ELR (cell line): ENCODE measurements around the gene ATP13A2.

Experiments
- DNase-seq: peaks from one replicate; pipeline ENCODE4 v3.0.0-alpha.2; 2015; ENCODE audit warnings: low read depth

The ATP13A2 gene

DNA sequence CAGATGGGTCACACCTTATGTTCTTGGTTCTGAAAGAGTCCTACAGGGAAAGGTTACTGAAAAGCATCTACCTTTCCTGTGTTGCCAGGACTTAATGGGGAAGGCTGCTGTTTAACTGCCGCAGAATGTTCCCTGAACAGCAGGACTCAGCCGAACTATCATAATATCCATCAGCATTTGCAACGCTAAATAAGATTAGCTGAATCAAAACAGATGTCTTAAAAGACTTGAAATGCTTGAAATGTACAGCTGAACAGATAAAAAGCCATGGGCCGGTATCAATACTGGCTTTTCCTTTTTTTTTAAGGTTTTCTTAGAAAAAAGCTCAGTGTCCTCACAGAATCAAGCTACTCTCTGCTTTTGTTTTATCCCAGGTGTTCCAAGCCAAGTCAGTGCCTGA lies 19.7 kb upstream of the ATP13A2 start:
- no peak for DNase-seq

DNA sequence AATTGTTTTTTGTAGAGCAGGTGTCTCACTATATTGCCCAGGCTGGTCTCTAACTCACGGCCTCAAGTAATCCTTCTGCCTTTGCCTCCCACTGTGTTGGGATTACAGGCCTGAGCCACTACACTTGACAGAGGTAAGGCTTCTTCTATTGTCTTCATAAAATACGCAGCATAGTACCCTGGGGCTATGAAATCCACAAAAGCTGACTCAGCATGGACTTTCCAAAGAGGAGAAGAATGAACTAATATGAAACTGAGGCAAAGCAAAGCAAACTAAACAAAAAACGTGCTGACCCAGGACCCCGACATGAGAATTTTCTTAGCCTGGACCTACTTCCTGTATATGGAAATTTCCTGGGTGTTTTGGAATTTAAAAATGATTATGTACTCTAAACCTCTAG lies 18.5 kb upstream of the ATP13A2 start:
- DNase-seq: no peak

DNA sequence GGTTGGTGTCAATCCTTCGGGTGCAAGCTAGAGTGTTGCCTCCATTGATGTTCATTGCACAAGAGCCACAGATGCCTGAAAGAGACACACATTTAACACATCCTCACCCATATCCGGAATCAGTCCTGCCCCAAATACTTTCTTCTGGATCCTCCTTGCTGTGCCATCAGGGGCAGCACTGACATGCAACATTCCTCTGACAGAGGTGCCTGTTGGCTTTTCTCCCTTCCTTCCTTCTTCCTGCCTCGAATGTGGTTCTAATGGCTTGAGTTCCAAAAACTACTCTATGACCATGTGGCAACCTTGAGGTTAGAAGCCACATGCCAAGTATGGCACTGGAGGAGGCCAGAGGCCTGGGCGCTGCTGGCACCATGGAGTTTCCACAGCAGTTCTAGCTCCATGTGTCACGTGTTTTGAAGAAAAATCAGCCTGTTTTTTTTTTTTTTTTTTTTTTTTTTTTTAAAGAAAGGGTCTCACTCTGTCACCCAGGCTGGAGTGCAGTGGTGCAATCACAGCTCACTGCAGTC lies 17.0 kb upstream of the ATP13A2 start:
- no peak for DNase-seq

DNA sequence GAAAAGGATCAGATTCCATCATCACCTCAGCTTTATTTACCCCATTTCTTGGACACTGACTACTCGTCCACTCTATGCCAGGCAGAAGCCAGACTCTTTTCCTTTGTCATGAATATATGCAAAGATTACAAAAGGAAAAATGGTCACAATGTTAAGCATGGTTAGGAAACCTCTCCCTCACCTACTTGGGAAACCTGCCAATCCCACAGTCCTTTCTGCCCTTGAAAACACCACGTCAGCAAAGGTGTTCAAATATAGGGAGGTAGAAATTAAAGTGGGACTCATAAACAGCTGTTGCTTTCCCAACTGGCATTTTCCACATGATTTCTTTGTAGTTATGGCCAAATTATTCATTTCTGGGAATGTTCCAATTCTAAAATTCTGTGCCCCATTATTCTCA lies 16.2 kb upstream of the ATP13A2 start:
- DNase-seq: no peak

DNA sequence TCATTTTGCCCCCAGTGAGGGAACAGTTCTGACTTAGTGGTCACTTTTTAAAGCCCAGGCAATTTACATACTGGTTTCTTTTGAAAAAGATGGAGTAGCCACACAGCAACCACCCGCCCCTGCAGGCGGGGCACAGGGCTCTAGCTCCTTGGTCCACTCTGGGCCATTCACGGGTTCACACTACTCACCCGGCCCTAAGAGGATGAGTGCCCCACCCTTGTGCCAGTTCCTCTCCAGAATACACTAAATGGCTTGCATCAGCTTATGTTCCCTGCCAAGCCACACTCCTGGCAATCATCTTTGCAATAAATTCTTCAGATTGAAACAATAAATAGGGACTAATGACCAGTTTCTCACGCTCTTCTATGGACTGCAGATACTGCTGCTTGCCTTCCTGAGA lies 15.7 kb upstream of the ATP13A2 start:
- DNase-seq: no peak

DNA sequence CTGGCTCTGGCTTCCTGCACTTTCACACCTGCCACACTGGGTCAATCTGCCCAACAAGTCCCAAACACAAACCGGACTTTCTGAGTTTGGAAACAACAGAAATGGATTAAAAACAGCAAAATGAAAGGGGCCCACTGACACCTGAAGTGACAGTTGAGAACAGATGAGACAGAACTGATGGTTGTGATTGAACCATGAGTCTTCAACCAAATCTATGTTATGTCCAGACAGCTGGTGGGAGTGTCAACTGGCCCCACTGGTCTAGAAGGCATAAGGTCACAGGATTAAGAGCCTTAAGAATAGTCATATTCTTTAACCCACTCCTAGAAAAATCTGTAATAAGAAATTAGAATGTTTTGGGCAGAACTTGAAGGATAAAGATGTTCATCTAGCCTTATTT lies 13.0 kb upstream of the ATP13A2 start:
- no peak for DNase-seq

DNA sequence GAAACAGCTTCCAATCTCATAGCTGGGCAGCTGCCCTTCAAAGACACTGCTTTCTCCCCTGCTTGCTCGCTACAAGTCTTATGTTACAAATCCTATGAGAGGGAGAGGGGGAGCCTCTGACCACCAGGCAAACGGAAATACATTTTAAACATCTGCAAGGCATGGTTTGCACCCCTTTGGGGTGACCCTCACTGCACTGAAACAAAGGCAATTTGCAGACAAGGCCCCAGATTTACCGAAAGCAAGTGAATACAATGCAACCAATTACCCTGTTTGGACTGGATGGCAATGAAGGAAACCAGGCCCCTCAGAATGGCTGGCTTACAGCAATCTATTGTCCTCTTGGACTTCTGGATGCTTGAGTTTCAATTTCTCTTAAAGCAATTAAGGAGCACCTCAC lies 11.8 kb upstream of the ATP13A2 start:
- no peak for DNase-seq

DNA sequence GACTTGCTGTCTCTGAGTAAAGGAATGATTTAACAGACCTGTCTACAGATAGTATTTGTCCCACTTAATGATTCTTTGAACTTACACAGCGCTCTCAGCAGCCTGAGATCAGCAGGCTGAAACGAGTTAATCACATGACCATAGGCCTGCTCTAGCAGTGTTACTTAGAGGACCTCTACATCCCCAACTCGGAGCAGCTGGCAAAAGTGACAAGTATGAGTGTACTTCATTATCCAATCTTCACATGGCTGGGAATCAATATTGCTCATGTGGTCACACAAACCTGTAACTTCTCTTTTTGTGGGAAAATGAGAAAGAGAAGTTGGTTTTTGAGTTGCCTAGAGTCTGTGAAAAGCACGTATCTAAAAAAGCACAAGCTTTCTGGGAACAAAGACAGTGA lies 11.4 kb upstream of the ATP13A2 start:
- no peak for DNase-seq

DNA sequence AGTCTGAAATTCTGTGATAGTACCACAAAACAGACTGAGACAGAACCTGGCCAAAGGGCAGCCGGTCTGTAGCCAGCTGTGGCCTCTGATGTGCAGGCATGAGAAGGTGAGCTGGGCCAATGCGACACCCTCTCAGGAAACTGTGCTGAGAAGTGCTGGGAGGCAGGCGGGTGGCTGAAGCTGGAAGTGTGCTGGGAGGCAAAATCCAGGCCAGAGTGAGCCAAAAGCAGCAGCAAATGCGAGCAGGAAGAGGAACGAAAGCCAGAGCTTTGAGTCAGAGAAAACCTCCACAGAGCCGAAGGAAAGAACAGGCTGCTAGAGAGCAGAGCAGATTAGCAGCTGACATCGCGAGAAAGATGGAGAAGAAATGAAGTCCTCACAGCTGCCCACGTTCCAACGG lies 10.2 kb upstream of the ATP13A2 start:
- no peak for DNase-seq

DNA sequence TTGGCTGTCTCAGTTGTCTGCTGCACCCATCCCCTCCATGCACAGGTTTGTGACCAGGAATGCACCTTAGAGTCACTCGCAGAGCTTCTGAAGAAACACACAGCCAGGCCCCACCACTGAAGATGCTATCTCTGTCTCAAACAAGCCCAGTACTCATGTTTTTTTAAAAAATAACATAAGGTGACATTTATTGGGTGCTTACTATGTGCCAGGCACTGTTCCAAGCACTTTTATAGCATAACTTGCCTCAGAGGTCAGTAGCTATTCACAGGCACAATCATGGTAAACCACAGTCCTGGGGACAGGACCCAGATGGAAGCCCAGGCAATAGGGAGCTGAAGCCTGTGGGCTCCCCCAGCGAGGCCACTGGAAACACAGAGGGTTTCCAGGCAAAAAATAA lies 8.8 kb upstream of the ATP13A2 start:
- DNase-seq: no peak

DNA sequence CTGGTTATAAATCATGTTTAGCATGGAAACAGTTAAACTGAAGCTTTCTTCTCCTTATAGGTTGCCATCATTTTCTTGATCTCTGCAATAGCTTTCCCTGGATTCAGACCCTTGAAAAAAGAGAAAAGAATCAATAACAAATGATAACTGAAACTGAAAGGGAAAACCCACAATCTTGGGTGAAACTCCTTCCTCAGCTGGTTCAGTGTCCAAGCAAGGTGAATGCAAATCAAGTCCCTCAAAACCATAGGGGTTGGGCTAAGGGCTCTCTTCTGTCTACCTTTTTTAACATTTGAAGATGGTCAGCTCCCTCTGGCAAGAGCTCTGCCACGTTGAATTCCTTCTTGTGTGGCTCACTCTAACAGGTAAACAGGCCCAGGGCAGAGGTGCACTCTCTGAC lies 7.1 kb upstream of the ATP13A2 start:
- DNase-seq: no peak

DNA sequence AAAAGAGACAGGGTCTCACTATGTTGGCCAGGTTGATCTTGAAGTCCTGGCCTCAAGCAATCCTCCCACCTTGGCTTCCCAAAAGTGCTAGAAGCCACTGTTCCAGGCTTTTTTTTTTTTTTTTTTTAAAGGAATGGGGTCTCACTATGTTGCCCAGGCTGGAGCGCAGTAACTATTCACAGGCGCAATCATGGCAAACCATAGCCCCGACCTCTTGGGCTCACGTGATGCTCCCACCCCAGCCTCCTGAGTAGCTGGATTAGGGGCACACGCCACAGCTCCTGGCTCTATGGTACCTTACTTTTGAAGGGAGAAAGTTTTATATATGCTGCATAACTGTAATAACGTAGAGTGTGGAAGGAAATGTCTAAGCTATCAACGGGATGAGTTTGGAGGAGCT lies 5.7 kb upstream of the ATP13A2 start:
- DNase-seq: no peak

DNA sequence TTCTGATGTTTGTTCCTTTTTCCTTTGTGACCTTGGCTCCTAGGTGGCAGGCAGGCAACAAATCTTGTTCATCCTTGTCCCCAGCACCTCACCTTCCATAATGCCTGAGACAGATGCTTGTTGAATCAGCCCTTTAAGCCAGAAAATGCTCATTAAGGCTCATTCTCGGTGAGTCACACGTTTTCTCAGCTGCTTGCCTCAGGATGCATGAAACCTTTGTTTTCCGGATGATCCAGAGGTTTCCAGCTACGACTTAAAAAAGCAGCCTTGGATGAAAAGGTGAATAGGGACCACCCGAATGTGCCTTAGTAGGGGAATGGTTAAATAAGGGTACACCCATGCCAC lies 4.6 kb upstream of the ATP13A2 start:
- peak; percentile 63 for DNase-seq

DNA sequence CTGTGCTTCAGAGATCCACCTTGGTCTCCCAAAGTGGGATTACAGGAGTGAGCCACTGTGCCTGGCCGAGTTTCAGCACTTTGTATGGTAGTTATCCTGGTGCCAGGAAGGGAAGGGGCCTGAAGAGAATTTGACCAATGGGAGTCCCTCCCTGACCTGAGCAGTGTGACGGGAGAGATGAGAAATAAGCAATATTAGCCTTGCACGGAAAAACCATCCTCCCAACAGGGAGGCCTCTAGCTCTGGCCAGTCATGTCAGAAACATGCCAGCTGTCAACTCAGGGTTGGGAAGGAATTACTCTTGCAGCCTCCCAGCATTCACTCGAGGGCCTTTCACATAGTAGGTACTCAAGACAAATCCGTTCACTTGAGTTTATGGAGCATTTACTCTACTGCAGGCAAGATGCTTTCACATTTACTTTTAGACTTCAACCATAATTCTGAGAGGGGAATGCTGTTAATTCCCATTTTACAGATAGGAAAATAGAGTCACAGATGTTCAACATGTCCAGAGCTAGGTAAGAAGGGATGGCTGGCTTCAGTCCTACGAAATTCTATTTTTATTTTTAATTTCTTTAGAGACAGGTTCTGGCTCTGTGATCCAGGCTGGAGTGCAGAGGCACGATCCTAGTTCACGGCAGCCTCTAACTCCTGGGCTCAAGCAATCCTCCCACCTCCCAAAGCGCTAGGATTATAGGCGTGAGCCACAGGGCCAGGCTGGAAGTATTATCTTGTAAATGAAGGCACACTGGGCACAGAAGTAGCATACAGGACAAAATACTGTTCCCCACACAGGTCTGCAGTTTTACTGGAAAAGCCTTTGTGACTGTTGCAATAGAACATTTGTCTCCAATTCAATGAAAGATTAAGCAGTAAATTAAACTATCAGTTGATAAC lies 3.2 kb upstream of the ATP13A2 start:
- no peak for DNase-seq

DNA sequence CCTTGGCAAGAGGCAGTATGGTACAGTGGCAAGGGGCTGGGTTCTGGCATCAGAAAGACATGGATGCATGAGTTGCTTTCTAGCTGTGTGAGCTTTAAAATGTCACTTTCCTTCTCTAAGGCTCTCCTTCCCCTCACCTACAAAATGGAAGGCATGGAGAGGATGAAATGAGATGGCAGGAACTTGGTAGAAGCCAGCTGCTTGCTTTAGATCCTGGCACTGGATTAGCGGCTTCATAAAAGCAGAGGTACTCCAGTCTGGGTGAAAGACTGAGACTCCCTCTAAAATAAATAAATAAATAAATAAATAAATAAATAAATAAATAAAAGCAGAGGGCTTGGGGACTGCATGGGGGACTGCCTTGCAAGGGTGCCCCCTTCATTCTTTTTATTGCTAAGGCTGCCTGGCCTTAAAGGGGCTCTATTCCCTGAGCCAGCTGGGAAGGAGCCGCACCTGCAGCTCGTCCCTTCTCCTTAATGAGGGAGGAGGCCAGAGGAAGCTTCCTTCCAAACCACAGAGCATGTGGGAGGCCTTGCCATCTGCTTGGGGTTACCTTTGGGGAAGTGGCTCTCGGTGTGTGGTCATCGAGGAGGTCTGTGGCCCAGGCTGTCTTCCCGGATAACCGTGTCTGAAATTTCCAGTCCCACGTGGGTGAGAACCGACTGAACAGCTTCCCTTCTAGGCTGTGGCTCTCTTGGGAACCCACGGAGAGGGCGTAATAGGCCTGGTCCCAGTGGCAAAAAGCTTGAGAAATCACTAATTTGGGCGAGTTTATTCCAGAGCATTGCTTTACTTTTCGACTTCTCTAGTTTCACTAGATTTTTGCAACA lies 2.0 kb upstream of the ATP13A2 start:
- no peak for DNase-seq

DNA sequence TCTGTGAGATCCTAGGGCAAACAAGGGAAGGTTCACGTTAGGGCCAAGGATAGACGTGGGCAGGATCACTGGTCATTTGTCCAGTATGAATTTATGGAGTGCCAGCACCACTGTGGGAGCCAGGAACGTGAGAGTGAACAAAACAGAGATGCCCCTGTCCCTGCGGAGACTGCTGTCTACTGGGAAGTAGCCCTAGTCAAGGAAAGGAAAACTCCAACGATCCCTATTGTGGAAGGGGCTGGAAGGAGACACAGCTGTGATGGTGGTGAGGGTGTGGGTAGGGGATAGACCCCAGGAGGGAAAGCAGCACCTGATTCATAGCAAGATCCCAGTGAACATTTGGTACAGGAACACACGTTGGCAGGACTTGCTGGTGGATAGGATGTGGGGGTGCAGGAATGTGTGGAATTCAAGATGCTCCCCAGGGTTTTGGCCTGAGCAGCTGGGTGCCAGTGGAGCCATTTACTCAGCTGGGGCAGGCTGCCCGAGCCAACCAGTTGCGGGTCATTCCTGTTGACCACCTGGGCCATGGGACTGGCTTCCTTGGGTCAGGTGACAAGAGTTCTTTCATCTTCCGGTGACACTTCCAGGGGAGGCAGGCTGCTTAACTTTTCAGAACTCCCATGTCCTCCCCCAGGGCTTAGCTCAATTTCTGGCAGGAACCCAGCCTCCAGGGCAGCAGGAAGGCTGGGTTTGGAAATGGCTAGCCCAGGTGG lies 1.2 kb upstream of the ATP13A2 start:
- DNase-seq: peak; percentile 33

DNA sequence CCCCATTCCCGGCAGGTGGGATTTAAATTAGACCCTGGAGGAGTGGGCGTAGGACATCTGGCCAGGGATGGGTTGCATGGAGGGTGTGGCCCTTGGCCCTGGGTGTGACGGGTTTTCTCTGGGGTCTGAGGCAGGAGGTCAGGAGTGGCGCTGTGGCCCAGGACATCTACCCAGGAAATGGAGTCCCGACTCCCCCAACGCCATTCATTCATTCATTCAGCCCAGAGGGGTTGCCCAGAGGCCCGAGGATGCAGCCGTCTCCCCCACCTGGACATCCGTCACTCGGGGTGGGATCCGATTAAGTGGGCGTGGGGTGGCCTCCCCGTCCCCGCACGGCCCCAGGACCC lies 663 bp downstream of the ATP13A2 start:
- DNase-seq: no peak

DNA sequence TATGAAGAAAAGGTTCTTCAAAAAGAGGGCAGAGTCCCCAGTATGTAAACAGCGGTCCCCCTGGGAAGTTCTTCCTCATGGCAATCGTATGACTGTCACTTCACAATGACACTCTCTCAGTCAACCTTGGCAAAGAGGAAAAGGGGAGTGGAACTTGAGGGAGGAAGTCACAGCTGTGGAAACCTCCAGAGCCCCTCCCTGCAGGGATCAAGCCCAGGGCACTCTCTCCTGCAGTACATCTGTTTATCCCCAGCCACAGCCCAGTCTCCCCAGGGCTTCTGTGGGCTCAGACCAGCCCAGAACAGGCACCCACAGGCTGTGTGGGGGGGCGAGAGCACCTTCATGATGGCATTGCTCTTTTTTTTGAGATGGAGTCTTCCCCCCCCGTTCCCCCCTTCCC lies 2.0 kb downstream of the ATP13A2 start:
- no peak for DNase-seq

DNA sequence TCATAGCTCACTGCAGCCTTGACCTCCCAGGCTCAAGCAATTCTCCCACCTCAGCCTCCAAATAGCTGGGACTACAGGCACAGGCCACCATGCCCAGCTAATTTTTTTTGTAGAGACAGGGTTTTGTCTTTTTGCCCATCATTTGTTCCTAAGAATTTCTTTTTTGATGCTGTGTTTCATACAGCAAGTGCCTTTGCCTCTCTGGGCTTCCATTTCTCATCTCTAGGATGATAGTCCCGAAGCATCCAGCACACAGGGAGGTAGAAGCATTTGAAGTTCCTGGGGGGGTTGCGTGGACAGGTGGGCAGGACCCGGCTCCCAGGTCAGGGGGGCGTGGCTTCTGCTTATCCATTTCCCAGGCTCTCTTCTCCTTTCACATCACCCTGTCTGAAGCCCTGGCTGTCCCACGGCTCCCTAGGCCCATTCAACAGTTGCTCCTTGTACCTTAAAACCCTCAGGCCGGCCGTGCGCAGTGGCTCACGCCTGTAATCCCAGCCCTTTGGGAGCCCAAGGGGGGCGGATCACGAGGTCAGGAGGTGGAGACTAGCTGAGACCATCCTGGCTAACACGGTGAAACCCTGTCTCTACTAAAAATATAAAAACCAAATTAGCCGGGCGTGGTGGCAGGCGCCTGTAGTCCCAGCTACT lies 3.4 kb downstream of the ATP13A2 start:
- DNase-seq: no peak

DNA sequence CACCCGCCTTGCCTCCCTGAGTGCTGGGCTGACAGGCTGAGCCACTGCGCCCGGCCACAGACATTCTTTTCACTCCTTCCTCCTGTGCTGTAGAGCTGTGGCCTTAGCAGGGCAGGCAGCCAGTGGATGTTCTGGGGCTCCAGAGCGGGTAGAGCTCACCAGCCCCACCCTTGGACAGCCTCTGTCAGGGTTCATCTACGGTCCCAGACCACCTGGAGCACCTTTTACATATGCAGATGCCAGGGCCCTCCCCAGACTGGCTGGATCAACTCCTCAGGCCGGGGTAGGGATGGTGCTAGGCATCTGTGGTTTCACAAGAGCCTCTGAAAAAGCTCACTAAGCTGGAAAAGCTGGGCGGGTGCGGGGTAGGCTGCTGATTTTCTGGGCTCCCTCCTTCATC lies 4.6 kb downstream of the ATP13A2 start:
- no peak for DNase-seq

DNA sequence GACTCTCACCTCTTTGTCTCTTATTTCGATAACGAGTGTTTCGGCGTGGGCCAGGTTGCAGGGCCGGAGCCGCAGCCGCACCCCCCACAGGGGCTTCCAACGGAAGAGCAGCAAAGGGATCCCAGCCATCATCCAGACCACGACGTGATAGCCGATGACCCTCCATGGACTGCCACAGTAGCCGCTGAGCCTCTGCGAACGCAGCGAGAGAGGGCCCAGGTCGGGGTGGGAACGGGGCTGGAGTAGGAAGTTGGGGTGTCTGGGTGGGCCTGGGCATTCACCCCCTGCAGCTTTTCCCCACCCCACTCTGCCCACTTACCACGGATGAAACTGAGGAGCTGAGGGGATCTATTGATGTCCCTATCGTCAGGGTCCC lies 6.4 kb downstream of the ATP13A2 start:
- DNase-seq: no peak
